IPS-NIHi7 (cell line): Measurements from ENCODE around the gene VCAN.

Source experiments
- DNase-seq: peaks from one replicate; pipeline ENCODE4 v3.0.0; 2012; ENCODE audit warnings: mixed read lengths; ENCODE audit errors: extremely low spot score

Gene VCAN

DNA sequence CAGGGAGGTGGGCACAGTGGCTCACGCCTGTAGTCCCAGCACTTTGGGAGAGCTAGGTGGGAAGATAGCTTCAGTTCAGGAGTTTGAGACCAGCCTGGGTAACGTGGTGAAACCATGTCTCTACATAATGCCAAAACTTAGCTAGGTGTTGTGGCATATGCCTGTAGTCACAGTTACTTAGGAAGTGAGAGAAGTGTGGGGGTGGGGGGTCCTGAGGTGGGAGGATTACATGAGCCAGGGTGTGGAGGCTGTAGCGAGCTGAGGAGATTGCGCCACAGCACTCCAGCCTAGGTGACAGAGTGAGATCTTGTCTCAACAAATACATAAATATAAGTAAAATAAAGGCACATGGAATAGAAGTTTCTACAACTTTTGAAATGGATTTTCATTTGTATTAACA, 23.1 kb downstream of the VCAN start:
- no peak for DNase-seq

DNA sequence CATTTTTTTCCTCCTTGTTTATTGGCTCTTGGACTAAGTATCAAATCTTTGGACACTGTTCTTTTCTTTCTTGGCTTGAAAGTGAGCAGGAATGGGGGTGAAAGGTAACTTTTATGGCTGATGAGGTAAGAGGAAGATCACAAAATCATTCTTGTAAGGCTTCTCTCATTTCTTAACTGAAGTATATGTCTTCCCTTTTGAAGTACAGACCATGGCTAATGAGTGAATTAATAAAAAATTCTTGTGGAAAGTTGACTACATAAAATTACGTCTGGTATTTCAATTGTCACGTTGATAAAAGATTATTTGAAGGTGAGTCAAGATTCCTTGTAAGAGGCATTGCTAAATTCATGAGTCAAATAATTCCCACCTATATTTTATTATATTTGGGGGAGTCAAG, 25.1 kb downstream of the VCAN start:
- no peak for DNase-seq

GRCh38 chr5:83498585-83498984, 27.0 kb downstream of the VCAN start:
- DNase-seq = no peak

DNA sequence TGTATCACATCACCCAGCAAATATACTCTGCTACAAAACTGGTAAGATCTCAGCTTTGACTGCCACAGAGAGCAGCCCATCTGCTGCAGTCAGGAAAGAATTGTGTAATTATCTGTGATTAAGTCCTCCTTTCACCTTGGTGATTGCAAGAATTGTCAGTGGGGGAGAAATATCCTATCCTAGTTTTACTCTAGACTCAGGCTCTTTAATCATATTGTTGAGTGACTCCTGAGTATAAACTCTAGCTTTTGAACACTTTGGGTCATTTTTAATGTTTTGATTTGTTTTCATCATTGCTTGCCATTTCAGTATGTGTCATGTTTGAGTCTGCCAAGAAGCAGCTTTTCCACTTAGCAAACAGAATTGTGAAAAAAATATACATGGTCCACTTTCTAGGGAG, 32.1 kb downstream of the VCAN start:
- no peak for DNase-seq

DNA sequence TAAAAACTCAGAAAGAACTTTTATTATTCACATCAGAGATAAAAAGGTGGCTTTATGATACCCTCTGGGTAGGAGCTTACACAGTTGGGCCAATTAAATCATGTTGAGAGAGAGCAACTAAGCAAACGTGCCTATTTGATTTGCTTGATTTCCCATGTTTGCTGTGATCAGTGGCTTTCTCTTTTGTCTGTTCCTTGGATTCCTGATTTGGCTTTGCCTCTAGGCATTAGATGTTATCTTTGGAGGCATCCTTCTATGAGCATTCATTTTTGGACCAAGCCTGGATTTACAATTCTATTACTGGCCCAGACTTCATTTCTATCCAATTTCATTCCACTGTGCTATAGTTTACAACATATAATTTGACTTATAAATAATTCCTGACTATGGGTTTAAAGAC, 35.9 kb downstream of the VCAN start:
- DNase-seq = no peak

- DNase-seq = peak; percentile 13
Measured at GRCh38 chr5:83509540-83509939, 38.0 kb downstream of the VCAN start.

- no peak for DNase-seq
Measured at GRCh38 chr5:83510260-83510659, 38.7 kb downstream of the VCAN start.

DNA sequence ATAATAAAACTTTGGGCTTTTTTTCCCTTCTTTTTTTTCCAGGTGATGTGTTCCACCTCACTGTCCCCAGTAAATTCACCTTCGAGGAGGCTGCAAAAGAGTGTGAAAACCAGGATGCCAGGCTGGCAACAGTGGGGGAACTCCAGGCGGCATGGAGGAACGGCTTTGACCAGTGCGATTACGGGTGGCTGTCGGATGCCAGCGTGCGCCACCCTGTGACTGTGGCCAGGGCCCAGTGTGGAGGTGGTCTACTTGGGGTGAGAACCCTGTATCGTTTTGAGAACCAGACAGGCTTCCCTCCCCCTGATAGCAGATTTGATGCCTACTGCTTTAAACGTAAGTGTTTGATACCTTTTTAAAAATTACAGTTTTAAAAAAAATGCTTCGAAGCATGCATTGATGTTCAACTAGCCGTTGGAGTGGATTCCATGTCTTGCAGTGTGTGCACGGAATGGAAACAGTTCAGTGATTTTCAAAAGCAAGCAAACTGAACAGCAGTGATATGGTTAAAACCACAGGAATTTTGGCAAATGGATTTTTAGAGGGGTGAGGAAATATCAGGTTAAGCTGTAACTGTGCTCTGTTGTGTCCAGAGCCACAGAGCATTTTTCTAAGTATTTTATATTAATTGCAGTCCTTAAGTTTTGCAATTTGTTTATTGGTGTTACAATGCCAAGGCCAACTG, 40.7 kb downstream of the VCAN start:
- DNase-seq = no peak

DNA sequence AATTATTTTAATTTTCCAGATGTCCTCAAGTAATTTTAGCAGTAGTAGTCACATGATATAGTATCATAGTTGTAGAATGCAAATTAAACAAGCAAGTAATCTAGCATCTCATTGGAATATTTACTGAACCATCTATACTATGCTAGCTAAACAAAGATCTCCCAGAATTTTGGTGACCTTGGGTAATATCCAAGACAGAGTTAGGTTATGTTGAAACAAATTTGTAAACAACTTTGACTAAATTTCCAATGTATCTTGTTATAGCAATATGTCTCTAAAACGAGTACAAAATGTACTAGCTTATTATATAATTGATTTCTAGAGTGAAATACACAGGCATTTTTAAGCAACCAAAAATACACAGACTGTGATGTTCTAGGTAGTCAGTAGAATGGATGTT, 41.5 kb downstream of the VCAN start:
- DNase-seq = no peak

- no peak for DNase-seq
Measured at GRCh38 chr5:83513491-83513890, 41.9 kb downstream of the VCAN start.

DNA sequence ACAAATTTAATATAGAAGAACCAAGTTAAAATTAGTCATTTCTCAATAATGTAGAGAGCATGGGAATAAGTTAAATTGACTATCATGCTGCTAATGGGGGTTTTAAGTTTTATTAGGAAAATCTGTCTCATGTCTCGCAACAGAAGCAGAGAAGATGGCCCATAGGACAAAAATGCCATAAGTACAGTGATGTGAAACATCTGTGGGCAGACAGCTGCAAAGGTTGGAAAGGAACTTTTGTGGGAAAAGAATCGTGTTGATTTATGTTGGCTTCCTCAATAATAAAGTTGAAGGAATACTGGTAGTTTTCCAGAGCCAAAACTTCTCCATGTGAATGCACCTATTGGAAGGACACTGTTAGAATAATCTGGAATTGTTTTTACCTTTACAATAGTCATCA, 44.8 kb downstream of the VCAN start:
- DNase-seq = no peak

GRCh38 chr5:83517072-83517687, 45.6 kb downstream of the VCAN start:
- DNase-seq = no peak

GRCh38 chr5:83517688-83518085, 46.1 kb downstream of the VCAN start:
- no peak for DNase-seq

DNA sequence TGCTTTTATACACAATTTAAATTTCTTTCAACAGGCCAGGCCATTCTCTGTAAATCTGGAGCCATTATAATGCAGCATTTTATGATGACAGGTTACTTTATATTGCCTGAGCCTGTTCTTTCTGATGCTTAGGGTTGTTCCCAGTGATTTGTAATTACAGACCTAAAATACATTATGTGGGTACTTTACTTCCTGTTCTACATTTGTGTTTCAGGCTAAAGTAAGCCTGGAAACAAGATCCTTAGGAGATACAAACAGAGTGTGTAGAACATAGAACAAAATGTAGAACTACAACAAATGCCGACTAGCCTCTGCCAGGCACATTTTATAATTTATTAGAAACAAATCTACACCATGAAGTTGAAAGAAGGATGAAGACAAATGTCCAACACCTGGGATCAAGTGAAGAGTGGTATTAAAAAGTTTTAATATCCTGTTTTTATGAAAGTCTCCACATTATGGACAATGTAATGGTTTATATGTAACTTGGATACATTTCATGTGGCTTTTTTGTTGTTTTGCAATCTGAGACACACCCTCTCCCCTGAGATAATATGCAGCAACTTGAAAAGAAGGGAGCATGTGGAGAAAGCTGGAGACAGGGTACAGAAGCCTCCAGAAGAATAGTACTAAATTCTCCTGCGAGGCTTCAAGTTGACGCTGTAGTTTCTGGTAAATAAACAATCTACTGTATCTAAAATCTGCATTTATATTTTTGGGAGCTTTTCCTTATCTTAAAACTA, 46.9 kb downstream of the VCAN start:
- no peak for DNase-seq

DNA sequence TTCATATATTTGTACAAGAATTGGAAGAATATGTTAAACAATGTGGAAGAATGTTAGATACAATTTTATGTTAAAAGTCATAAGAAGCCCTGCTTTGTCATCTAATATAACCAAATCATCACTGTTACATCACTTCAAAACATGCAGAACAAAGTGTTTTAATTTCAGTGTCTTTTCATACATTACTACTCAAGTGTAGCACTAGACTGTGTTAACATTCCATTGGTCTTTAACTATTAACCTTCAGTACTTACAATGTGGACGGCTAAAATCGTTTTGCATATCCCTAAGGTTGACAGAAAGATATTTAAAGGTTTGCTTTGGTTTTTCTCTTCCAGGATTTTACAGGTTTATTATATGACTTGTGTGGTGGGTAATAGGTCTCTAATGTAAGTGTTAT, 50.9 kb downstream of the VCAN start:
- DNase-seq = no peak

DNA sequence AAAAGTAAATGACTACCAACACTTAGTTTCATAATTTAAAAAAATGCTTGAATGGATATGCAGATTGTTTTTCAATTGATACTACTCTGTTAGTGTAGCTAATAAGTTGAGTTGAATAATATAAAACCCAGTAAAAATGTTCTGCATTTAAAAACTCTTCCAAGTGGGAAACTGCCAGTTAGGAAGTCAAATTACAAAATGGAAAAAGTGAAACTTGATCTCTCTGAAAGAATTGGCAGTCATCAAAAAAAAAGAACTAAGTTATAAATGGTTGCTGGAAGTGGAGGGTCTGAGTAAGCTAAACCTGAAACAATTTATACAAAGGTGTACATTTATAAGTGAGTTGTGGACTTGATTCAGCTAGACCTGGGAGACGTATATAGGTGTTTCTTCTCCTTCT, 52.4 kb downstream of the VCAN start:
- no peak for DNase-seq

DNA sequence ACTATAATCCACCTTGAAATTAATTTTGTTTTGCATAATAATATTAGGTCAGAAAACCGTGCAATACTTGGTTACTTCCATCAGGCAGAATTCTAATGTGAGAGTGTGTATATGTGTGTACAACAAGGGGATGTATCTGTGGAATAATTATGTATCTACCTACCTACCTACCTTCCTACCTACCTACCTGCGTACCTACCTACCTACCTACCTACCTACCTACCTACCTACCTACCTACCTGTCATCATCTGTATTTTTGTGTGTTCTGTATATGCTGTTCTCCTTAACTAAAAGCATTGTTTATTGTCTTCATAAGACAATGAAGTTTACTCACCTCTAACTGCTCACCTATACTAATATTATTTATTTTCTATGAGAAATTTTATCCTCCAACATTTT, 52.8 kb downstream of the VCAN start:
- DNase-seq = no peak

DNA sequence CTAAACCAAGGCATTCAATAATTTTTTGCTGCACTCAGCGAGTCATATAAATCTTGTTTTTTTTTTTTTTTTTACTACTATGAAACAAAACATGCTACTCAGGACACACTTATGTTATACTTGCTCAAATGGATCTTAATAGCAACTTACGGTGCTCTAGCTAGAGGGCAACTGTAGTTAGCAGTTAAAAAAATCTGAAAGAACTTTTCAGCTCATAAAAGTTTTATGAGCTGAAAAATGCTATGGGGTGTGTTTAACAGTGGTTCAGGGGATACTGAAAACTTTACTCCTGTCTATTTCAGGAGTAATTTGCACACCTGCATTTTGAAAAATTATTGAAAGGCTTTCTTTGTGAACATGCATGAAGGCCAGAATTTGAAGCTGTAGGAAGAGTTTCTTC, 53.4 kb downstream of the VCAN start:
- DNase-seq = no peak

- DNase-seq = no peak
Measured at GRCh38 chr5:83526289-83526688, 54.7 kb downstream of the VCAN start.

DNA sequence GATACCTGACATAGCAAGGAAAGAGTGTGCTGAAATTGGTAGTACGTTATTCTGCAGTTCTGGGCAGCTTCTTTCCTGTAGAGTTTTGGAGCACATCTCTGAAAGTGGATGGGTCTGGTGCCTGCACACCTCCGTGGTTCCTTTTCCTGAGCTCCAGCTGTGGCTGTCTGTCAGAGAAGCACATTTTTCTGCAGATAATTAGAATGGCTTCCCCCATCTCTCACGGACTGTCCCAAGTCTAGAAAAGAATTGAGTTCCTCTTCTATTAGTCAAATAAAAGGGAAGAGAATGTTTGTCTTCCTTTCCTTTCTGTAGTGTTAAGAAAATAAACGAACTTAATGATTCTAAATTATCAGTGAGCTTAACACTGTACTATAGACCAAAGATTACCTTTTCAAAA, 55.7 kb downstream of the VCAN start:
- no peak for DNase-seq

GRCh38 chr5:83527722-83528438, 56.3 kb downstream of the VCAN start:
- no peak for DNase-seq

DNA sequence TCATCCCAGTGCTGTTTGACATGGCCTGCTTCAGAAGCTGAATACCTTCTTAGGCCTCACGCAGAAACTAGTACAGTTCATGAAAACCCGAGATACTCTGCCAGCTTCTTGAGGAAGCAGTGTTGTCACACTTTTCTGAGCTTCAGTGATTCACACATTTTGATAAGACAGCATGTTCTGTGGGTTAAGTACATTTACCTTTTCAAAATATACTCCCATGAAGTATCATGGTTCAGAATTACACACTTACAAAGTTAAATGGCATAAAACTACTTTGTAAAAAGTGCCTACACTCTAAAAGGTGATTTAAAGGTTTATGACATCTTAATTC, 56.9 kb downstream of the VCAN start:
- DNase-seq = no peak

DNA sequence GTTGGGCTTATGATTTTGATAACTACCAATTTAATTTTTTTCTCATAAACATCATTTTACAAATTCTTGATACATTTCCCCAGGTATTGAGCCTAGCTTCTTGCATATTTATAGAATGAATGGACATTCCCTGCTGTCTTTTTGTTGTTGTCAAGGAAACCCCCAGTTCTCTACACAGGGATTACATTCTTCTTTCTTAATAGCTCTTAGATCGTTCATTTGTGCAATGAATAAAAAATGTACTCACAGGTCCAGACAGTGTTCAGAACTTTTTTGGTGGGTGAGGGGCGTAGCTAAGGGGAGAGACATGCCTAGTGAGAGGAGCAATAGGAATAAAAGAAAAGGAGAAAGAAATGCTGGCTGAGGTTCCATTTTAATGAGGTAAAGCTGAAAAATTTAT, 58.6 kb downstream of the VCAN start:
- DNase-seq = no peak
